Heart right ventricle (tissue), 16 donors: ENCODE measurements around the gene SEPTIN1. TPM values are rescaled to one million over a fixed set of nuclear protein-coding genes. Genes with fewer than 3 reads are reported as not detected.
A peak's percentile ranks its signal among the peaks of the same experiment; 100 is the strongest.

Experiments
- ATAC-seq, 8 donors: fragments of 200-7000 bp; cut with Tn5 transposase; one replicate each; pipeline ENCODE4 v1.9.1; 2020; ENCODE audit warnings: mild to moderate bottlenecking in 8 of 8, moderate library complexity in 8 of 8, moderate number of reproducible peaks in 1 of 8
- DNase-seq, 2 donors: peaks; one replicate each; pipeline ENCODE4 v3.0.0-alpha.2; 2020
- H3K27ac ChIP-seq, 10 donors: fragments of 200-600 bp; sonication (generic) in 2 of 10; one replicate each; pipeline versions ENCODE4 v1.5.0 to v1.8.0; 2020 to 2022; ENCODE audit warnings: mild to moderate bottlenecking in 3 of 10
- H3K27me3 ChIP-seq, 7 donors: fragments of 200-600 bp; one replicate each; pipeline ENCODE4 v1.8.0; 2021 to 2022; ENCODE audit warnings: mild to moderate bottlenecking in 2 of 7
- H3K36me3 ChIP-seq, 9 donors: fragments of 200-600 bp; sonication (generic) in 1 of 9; one replicate each; pipeline versions ENCODE4 v1.5.0 to v1.8.0; 2020 to 2022; ENCODE audit warnings: mild to moderate bottlenecking in 2 of 9
- H3K4me1 ChIP-seq, 9 donors: fragments of 200-600 bp; sonication (generic) in 1 of 9; one replicate each; pipeline versions ENCODE4 v1.5.0 to v1.8.0; 2020 to 2022; ENCODE audit warnings: mild to moderate bottlenecking in 4 of 9
- H3K4me3 ChIP-seq, 10 donors: fragments of 200-600 bp; sonication (generic) in 2 of 10; one replicate each; pipeline versions ENCODE4 v1.5.0 to v1.8.0; 2020 to 2022; ENCODE audit warnings: mild to moderate bottlenecking in 7 of 10, moderate library complexity in 2 of 10
- H3K9me3 ChIP-seq, 11 donors: fragments of 200-600 bp in 10 of 11; sonication (generic) in 2 of 11; one replicate each; pipeline versions ENCODE4 v1.5.0 to v1.8.0; 2013 to 2022; ENCODE audit warnings: mild to moderate bottlenecking in 2 of 11, control low read depth in 1 of 11, moderate library complexity in 1 of 11
- CTCF ChIP-seq, 9 donors: fragments of 200-600 bp; sonication (generic) in 2 of 9; IDR thresholded peaks; one replicate each; pipeline versions ENCODE4 v1.5.0 to v1.8.0; 2021 to 2022; ENCODE audit warnings: antibody characterized with exemption in 9 of 9, mild to moderate bottlenecking in 5 of 9, moderate library complexity in 1 of 9
- WGBS, 2 donors: extraction: QIAGEN DNeasy Blood & Tissue Kit; methylation state at CpG; one replicate each; pipeline ENCODE4 v1.1.7; 2013; ENCODE audit warnings: inconsistent platforms in 1 of 2; 5-methylcytosine and 5-hydroxymethylcytosine counted together
- intact Hi-C, 10 donors: fragments of 100-400 bp; cut with DNase I; formaldehyde crosslinking; loops; one replicate each; pipeline versions ENCODE4 v1.11.1 to v1.14.2; 2022
- polyA plus RNA-seq, 2 donors: library from polyadenylated mRNA; stranded (reverse); fragments of 200-250 nt; gene quantifications; one replicate each; pipeline ENCODE4 v1.2.3, GENCODE V29; 2013
- total RNA-seq, 10 donors: library from RNA; stranded (reverse); fragmentation: NEBNext Ultra II Directional in 3 of 10; extraction: Animal tissue kit (Norgen Biotek cat#: 25700) in 3 of 10; gene quantifications; one replicate each; pipeline versions ENCODE4 v1.2.1 to v1.2.4, GENCODE V29; 2021 to 2023
- donor health status: Arrhythmogenic right ventricular cardiomyopathy.
- donor health status: ischemic (EF 13 %, LVEDD 7.1; RV severe dilation, severe dysfunction).
- donor health status: healthy with polysubstance abuse.
- donor health status: DM: no; HTN: yes; CAD: no.
- donor health status: DM: no; HTN: no; CAD: no.
- donor health status: ischemic (EF 25% LVEDD 6.9; RV normal size, moderate dysfunction).
- donor health status: ischemic (EF 25% LVEDD 5.7; RV mildly dilated, moderate dysfunction).
- donor health status: healthy.
- donor health status: DM: yes; HTN: yes; CAD: no.
- donor health status: Ischemic cardiomyopathy.
- donor health status: ischemic (EF 35%, LVEDD 5.7; RV mildly dilated, moderate dysfunction).
- donor health status: nonischemic (EF 11% LVEDD 7.7; RV severe dilation, severe dysfunction).
- donor health status: DM: yes; HTN: yes; CAD: no.
- donor health status: PGD.
- donor health status: ischemic (EF 29% LVEDD 5.4; RV normal size, mild dysfunction).
- donor health status: nonischemic (EF 23%, LVEDD 6.1; RV moderate dilation, normal function).

The SEPTIN1 gene
- total and polyA plus RNA-seq, 12 donors, result 0.78 to 6.8 (median 1.4) TPM

DNA sequence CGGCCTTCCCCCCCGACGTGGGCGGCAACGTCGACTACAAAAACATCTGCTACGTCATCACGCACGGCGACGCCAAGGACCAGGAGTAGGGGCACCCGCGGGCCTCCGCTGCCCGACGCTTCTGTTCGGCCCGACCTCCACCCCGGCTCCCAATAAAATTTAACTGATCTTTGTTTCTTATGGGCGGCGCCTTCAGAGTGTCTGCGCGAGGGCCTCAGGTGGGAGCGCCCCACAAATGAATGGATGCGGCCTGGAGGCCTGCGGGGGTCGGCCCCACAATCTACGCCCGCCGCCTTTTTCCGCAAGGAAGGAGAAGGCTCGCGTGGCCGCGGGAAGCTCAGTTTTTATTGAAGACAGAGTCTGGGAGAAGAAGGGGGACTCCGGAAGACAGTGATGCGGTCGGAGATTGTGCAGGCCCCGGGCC, 4.5 kb downstream of the SEPTIN1 start:
- Histone ChIP-seq H3K4me1 (peaks cover 10 to 29% (median 15%) of the 10 kb centered on the region in 9 donors), H3K27ac (peak overlapping the region; percentile 98 to 100 (median 99)), H3K4me3 (peak overlapping the region; percentile 35 to 94 (median 68)), H3K27me3 (no peaks in the 10 kb centered on the region), H3K36me3 (no peaks in the 10 kb centered on the region), H3K9me3 (no peaks in the 10 kb centered on the region)
- ATAC-seq, result peak; percentile 69 to 86 (median 78)
- intact Hi-C loops, result no loop called here
- WGBS, 2 donors, result 0 to 1% methylated on average over 39 of the region's 39 CpGs
- DNase-seq, result peak; percentile 96
- no peak for TF ChIP-seq CTCF (IDR thresholded peaks at IDR 0.05)

GRCh38 chr16:30377050-30377811, 5.1 kb downstream of the SEPTIN1 start:
- peaks cover 10 to 31% (median 16%) of the 10 kb centered on the region in 9 donors for H3K4me1 ChIP-seq
- peak overlapping the region; percentile 35 to 94 (median 68) for H3K4me3 ChIP-seq
- TF ChIP-seq CTCF (IDR thresholded peaks at IDR 0.05), result no peak
- ATAC-seq (no peak), DNase-seq (no peak)
- no peaks in the 10 kb centered on the region for H3K9me3 ChIP-seq
- no peaks in the 10 kb centered on the region for H3K27me3 ChIP-seq
- 45% methylated on average over 29 of the region's 29 CpGs for WGBS, 2 donors
- intact Hi-C loops, result no loop called here
- H3K27ac ChIP-seq, result peak overlapping the region; percentile 98 to 100 (median 99)
- H3K36me3 ChIP-seq, result no peaks in the 10 kb centered on the region

- peaks cover 10 to 38% (median 19%) of the 10 kb centered on the region in 9 donors for H3K4me1 ChIP-seq
- no peaks in the 10 kb centered on the region for H3K9me3 ChIP-seq
- H3K27me3 ChIP-seq, result no peaks in the 10 kb centered on the region
- no peaks in the 10 kb centered on the region for H3K36me3 ChIP-seq
- ATAC-seq (no peak), DNase-seq (no peak)
- H3K27ac ChIP-seq, result peak overlapping the region in 7 of 10 donors; percentile 98 to 100 (median 99)
- H3K4me3 ChIP-seq, result no peak overlapping the region
- no peak for TF ChIP-seq CTCF (IDR thresholded peaks at IDR 0.05)
- 94% methylated on average over 8 of the region's 8 CpGs for WGBS, 2 donors
- intact Hi-C loops, result no loop called here
Measured at GRCh38 chr16:30376461-30376902, 5.9 kb downstream of the SEPTIN1 start.

DNA sequence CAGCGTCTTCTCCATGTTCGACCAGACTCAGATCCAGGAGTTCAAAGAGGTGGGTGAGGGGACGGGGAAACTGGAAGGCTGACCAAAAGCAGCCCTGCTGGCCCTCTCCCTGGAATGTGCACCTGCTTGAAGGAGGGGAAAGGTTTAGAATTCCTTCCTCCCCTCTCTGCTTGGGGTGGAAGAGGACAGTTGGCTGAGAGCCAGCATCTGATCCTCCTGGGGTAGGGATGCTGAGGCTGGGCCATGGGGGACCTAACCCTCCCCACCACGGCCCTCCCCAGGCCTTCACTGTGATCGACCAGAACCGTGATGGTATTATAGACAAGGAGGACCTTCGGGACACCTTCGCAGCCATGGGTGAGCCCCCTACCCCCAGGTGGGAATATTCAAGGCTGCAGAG, 6.5 kb downstream of the SEPTIN1 start:
- no peaks in the 10 kb centered on the region for H3K36me3 ChIP-seq
- no peak overlapping the region for H3K4me3 ChIP-seq
- DNase-seq (no peak), ATAC-seq (no peak)
- H3K27me3 ChIP-seq, result no peaks in the 10 kb centered on the region
- no peak overlapping the region for H3K27ac ChIP-seq
- TF ChIP-seq CTCF (IDR thresholded peaks at IDR 0.05), result no peak
- 88 to 89% methylated on average over 8 of the region's 8 CpGs for WGBS, 2 donors
- H3K9me3 ChIP-seq, result no peaks in the 10 kb centered on the region
- intact Hi-C loops, result no loop called here
- peaks cover 10 to 42% (median 23%) of the 10 kb centered on the region in 9 donors for H3K4me1 ChIP-seq
